Neural cell (in vitro differentiated cells): ENCODE results near the gene SERPINB6. TPM values are rescaled to one million over a fixed set of nuclear protein-coding genes. Genes with fewer than 3 reads are reported as not detected.

ENCODE experiments used
- H2AFZ ChIP-seq: fragments of 200-600, 300-800 bp; sonication (generic), shearing (Covaris generic); 2 replicates; pipeline ENCODE4 v1.6.0; 2014; ENCODE audit warnings: low read depth, mild to moderate bottlenecking, antibody characterized with exemption, low read length, moderate library complexity
- H3F3A ChIP-seq: fragments of 200-600 bp; shearing (Covaris generic); 2 replicates; pipeline ENCODE4 v1.6.1; 2016; ENCODE audit warnings: mild to moderate bottlenecking, moderate library complexity, mixed read lengths, antibody characterized with exemption, low read length; ENCODE audit not compliant: insufficient read depth, poor library complexity, severe bottlenecking
- H3K27ac ChIP-seq: fragments of 200-600, 300-800 bp; sonication (generic), shearing (Covaris generic); 2 replicates; pipeline ENCODE4 v1.5.1; 2014; ENCODE audit warnings: mild to moderate bottlenecking, low read length, moderate library complexity
- H3K27me3 ChIP-seq: fragments of 300-800, 200-600 bp; sonication (generic), shearing (Covaris generic); 2 replicates; pipeline ENCODE4 v1.6.0; 2014; ENCODE audit warnings: mild to moderate bottlenecking, low read depth, low read length, moderate library complexity; ENCODE audit not compliant: insufficient read depth
- H3K36me3 ChIP-seq: fragments of 300-800, 200-600 bp; sonication (generic), shearing (Covaris generic); 2 replicates; pipeline ENCODE4 v1.5.1; 2014; ENCODE audit warnings: mild to moderate bottlenecking, antibody characterized with exemption, low read length, moderate library complexity; ENCODE audit not compliant: insufficient read depth
- H3K4me2 ChIP-seq: fragments of 300-800, 200-600 bp; sonication (generic), shearing (Covaris generic); 2 replicates; pipeline ENCODE4 v1.6.0; 2014; ENCODE audit warnings: mild to moderate bottlenecking, low read length
- H3K4me3 ChIP-seq: fragments of 300-800, 200-600 bp; sonication (generic), shearing (Covaris generic); 2 replicates; pipeline ENCODE4 v1.5.1; 2014; ENCODE audit warnings: mild to moderate bottlenecking, low read length, moderate library complexity
- H3K79me2 ChIP-seq: fragments of 200-600 bp; shearing (Covaris generic); replicated peaks from 2 replicates; pipeline ENCODE4 v1.6.0; 2014; ENCODE audit warnings: mild to moderate bottlenecking, low read length, moderate library complexity; ENCODE audit not compliant: insufficient read depth
- H3K9ac ChIP-seq: fragments of 300-800, 200-600 bp; sonication (generic), shearing (Covaris generic); 2 replicates; pipeline ENCODE4 v1.6.1; 2016; ENCODE audit warnings: mild to moderate bottlenecking, low read length, mixed read lengths
- H3K9me2 ChIP-seq: fragments of 200-600 bp; shearing (Covaris generic); 2 replicates; pipeline ENCODE4 v1.6.1; 2016; ENCODE audit warnings: mild to moderate bottlenecking, low read length, mixed read lengths; ENCODE audit not compliant: insufficient read depth
- H3K9me3 ChIP-seq: fragments of 200-600, 300-800 bp; sonication (generic), shearing (Covaris generic); 2 replicates; pipeline ENCODE4 v1.6.1; 2016; ENCODE audit warnings: mild to moderate bottlenecking, mixed run types, low read length, moderate library complexity, mixed read lengths
- H4K20me1 ChIP-seq: fragments of 200-600 bp; shearing (Covaris generic); 2 replicates; pipeline ENCODE4 v1.6.1; 2016; ENCODE audit warnings: mild to moderate bottlenecking, mixed run types; ENCODE audit not compliant: insufficient read depth
- EP300 ChIP-seq: fragments of 450-650 bp; conservative IDR thresholded peaks from 2 replicates; pipeline ENCODE4 v1.6.1; 2014; ENCODE audit warnings: antibody characterized with exemption, mild to moderate bottlenecking, moderate library complexity; ENCODE audit not compliant: poor library complexity, severe bottlenecking
- EZH2 ChIP-seq: fragments of 200-600, 300-800 bp; shearing (Covaris generic), sonication (generic); IDR thresholded peaks from 2 replicates; pipeline ENCODE4 v1.6.1; 2014; ENCODE audit warnings: antibody characterized with exemption, low read length, borderline replicate concordance, mild to moderate bottlenecking; ENCODE audit not compliant: insufficient read depth, poor library complexity, severe bottlenecking
- MXI1 ChIP-seq: fragments of 450-650 bp; conservative IDR thresholded peaks from 2 replicates; pipeline ENCODE4 v1.6.1; 2014; ENCODE audit warnings: antibody characterized with exemption, mild to moderate bottlenecking; ENCODE audit not compliant: poor library complexity, severe bottlenecking
- POLR2AphosphoS5 ChIP-seq: IDR thresholded peaks from 2 replicates; pipeline ENCODE4 v1.6.1; 2012
- RAD21 ChIP-seq: fragments of 450-650 bp; conservative IDR thresholded peaks from 2 replicates; pipeline ENCODE4 v1.6.1; 2014; ENCODE audit warnings: antibody characterized with exemption, mild to moderate bottlenecking, moderate library complexity
- SMC3 ChIP-seq: fragments of 450-650 bp; conservative IDR thresholded peaks from 2 replicates; pipeline ENCODE4 v1.6.1; 2014; ENCODE audit warnings: antibody characterized with exemption, mild to moderate bottlenecking, moderate library complexity; ENCODE audit not compliant: poor library complexity
- TAF1 ChIP-seq: IDR thresholded peaks from 2 replicates; pipeline ENCODE4 v1.6.1; 2012; ENCODE audit warnings: low read depth
- polyA plus RNA-seq: library from polyadenylated mRNA; depleted of rRNA; stranded (reverse); fragments of >200 nt; gene quantifications from 2 replicates; pipeline ENCODE4 v1.2.3, GENCODE V29; 2014
- TF ChIP-seq, protein P1 (sequence below): fragments of 450-650 bp; IDR thresholded peaks from 2 replicates; pipeline ENCODE4 v1.5.1; 2014; ENCODE audit warnings: antibody characterized with exemption, mild to moderate bottlenecking, moderate library complexity; ENCODE audit not compliant: poor library complexity, severe bottlenecking
- TF ChIP-seq, protein P2 (sequence below): IDR thresholded peaks from 2 replicates; pipeline ENCODE4 v1.6.1; 2012; ENCODE audit warnings: borderline replicate concordance

Gene SERPINB6
- polyA plus RNA-seq, 1 donor from 2014 or later = 2.3 TPM

DNA sequence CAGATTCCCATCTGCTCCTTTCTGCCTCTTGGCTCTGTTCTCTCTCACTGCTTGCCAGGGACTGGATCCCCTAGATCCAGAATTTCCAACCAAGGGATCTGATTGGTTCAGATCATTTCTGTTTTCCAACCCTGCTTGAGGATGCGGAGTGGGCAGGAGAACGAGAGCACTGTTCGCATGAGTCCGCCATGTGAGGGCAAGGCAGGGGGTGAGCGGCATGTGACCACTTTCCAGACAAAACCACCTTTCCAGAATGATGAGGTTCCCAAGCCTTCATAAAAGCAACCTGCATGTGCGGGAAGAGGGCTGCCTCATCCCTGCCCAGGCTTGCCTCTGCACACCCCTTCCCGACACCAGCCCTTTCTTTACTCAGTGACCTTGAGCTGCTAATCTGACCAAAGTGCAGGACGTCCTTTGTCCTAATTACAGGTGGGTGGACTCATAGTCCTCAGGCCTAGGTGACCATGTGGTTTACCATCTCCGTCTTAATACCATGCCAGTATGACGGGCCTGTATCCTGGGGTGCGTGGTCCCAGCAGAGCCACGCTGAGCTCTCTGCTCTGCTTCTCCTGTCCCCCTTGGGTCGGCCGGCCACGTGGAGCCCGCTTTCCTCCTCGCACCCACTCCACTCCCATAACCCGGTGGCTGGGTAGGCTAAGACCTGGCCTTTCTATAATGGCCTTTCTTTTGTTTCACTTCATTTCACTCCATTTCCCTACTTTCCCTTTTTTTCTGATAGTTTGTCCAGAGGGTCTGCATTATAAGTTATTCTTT, 42.7 kb upstream of the SERPINB6 start:
- H3K36me3 ChIP-seq = peaks cover 25% of the 10 kb centered on the region
- H3K4me3 ChIP-seq = no peak overlapping the region
- no peaks in the 10 kb centered on the region for H4K20me1 ChIP-seq
- no peak overlapping the region for H3K4me2 ChIP-seq
- no peak overlapping the region for H3K9ac ChIP-seq
- H3K27ac ChIP-seq = no peak overlapping the region
- TF ChIP-seq EP300 (no peak), MXI1 (no peak), POLR2AphosphoS5 (no peak)
- no peaks in the 10 kb centered on the region for H3K79me2 ChIP-seq
- H3K27me3 ChIP-seq = no peaks in the 10 kb centered on the region
- H3F3A ChIP-seq = no peaks in the 10 kb centered on the region
- no peak overlapping the region for H2AFZ ChIP-seq
- peaks cover 4% of the 10 kb centered on the region for H3K9me3 ChIP-seq
- no peaks in the 10 kb centered on the region for H3K9me2 ChIP-seq

DNA sequence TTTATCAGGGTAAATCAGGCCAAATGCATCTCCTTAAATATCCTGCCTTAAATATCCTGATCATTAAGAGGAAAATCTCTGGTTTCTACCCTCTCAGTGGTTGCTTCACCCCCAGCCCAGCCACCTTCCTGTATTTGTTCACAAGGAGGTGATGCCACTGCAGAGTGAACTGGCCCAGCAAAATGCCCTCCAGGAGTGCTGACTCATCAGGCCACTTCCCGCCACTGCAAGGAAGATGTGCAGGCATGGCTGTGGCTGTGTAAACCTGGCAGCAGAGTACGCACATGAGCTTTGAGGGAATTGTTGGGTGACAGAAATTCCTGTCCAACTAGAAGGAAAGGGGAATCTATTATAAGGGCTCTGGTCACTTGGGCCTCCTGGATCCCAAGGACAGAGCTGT, 42.1 kb upstream of the SERPINB6 start:
- Histone ChIP-seq H3K4me2 (no peak overlapping the region), H3K9me3 (peaks cover 4% of the 10 kb centered on the region), H3K9me2 (no peaks in the 10 kb centered on the region), H3F3A (no peaks in the 10 kb centered on the region), H2AFZ (no peak overlapping the region), H3K79me2 (no peaks in the 10 kb centered on the region), H4K20me1 (no peaks in the 10 kb centered on the region), H3K9ac (no peak overlapping the region), H3K27me3 (no peaks in the 10 kb centered on the region), H3K36me3 (peaks cover 25% of the 10 kb centered on the region), H3K4me3 (no peak overlapping the region), H3K27ac (no peak overlapping the region)
- no peak for TF ChIP-seq MXI1
- no peak for TF ChIP-seq POLR2AphosphoS5
- no peak for TF ChIP-seq EP300
- TF ChIP-seq, protein P1, sequence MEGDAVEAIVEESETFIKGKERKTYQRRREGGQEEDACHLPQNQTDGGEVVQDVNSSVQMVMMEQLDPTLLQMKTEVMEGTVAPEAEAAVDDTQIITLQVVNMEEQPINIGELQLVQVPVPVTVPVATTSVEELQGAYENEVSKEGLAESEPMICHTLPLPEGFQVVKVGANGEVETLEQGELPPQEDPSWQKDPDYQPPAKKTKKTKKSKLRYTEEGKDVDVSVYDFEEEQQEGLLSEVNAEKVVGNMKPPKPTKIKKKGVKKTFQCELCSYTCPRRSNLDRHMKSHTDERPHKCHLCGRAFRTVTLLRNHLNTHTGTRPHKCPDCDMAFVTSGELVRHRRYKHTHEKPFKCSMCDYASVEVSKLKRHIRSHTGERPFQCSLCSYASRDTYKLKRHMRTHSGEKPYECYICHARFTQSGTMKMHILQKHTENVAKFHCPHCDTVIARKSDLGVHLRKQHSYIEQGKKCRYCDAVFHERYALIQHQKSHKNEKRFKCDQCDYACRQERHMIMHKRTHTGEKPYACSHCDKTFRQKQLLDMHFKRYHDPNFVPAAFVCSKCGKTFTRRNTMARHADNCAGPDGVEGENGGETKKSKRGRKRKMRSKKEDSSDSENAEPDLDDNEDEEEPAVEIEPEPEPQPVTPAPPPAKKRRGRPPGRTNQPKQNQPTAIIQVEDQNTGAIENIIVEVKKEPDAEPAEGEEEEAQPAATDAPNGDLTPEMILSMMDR = no peak
- TF ChIP-seq RAD21 = no peak
- TF ChIP-seq TAF1 = no peak
- TF ChIP-seq SMC3 = no peak
- TF ChIP-seq, protein P2, sequence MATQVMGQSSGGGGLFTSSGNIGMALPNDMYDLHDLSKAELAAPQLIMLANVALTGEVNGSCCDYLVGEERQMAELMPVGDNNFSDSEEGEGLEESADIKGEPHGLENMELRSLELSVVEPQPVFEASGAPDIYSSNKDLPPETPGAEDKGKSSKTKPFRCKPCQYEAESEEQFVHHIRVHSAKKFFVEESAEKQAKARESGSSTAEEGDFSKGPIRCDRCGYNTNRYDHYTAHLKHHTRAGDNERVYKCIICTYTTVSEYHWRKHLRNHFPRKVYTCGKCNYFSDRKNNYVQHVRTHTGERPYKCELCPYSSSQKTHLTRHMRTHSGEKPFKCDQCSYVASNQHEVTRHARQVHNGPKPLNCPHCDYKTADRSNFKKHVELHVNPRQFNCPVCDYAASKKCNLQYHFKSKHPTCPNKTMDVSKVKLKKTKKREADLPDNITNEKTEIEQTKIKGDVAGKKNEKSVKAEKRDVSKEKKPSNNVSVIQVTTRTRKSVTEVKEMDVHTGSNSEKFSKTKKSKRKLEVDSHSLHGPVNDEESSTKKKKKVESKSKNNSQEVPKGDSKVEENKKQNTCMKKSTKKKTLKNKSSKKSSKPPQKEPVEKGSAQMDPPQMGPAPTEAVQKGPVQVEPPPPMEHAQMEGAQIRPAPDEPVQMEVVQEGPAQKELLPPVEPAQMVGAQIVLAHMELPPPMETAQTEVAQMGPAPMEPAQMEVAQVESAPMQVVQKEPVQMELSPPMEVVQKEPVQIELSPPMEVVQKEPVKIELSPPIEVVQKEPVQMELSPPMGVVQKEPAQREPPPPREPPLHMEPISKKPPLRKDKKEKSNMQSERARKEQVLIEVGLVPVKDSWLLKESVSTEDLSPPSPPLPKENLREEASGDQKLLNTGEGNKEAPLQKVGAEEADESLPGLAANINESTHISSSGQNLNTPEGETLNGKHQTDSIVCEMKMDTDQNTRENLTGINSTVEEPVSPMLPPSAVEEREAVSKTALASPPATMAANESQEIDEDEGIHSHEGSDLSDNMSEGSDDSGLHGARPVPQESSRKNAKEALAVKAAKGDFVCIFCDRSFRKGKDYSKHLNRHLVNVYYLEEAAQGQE = no peak
- no peak for TF ChIP-seq EZH2

GRCh38 chr6:3011592-3011991, 40.2 kb upstream of the SERPINB6 start:
- peaks cover 25% of the 10 kb centered on the region for H3K36me3 ChIP-seq
- H3K9me3 ChIP-seq = peaks cover 4% of the 10 kb centered on the region
- H3K79me2 ChIP-seq = no peaks in the 10 kb centered on the region
- H3K4me2 ChIP-seq = no peak overlapping the region
- no peak overlapping the region for H2AFZ ChIP-seq
- H3K27me3 ChIP-seq = no peaks in the 10 kb centered on the region
- no peak overlapping the region for H3K9ac ChIP-seq
- H4K20me1 ChIP-seq = no peaks in the 10 kb centered on the region
- TF ChIP-seq, protein P2 = no peak
- no peak for TF ChIP-seq MXI1
- no peak for TF ChIP-seq EZH2
- TF ChIP-seq EP300 = no peak
- TF ChIP-seq, protein P1 = no peak
- TF ChIP-seq SMC3 = no peak
- no peak for TF ChIP-seq TAF1
- TF ChIP-seq RAD21 = no peak
- no peak for TF ChIP-seq POLR2AphosphoS5
- H3K9me2 ChIP-seq = no peaks in the 10 kb centered on the region
- no peaks in the 10 kb centered on the region for H3F3A ChIP-seq
- no peak overlapping the region for H3K4me3 ChIP-seq
- H3K27ac ChIP-seq = no peak overlapping the region
